ENCODE results near the gene TNFRSF13B.

DNA sequence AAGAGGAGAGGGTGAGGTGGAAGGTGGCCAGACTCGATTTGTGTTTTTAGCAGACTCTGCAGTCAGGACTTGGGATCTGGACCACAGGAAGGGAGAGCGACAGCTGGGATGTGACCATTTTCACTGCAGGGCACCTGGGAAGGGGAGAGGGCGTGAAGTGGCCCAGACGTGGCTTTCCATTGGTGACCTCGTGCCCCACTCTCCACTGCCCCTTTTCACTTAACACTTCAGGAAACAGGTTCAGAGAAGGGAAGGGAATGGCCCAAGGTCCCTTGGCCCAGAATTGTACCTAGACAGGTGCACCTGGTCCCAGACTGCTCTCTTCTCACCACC lies 47.5 kb upstream of the TNFRSF13B start:
- TF ChIP-seq, protein P1, sequence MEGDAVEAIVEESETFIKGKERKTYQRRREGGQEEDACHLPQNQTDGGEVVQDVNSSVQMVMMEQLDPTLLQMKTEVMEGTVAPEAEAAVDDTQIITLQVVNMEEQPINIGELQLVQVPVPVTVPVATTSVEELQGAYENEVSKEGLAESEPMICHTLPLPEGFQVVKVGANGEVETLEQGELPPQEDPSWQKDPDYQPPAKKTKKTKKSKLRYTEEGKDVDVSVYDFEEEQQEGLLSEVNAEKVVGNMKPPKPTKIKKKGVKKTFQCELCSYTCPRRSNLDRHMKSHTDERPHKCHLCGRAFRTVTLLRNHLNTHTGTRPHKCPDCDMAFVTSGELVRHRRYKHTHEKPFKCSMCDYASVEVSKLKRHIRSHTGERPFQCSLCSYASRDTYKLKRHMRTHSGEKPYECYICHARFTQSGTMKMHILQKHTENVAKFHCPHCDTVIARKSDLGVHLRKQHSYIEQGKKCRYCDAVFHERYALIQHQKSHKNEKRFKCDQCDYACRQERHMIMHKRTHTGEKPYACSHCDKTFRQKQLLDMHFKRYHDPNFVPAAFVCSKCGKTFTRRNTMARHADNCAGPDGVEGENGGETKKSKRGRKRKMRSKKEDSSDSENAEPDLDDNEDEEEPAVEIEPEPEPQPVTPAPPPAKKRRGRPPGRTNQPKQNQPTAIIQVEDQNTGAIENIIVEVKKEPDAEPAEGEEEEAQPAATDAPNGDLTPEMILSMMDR (IDR thresholded peaks at IDR 0.05 in 2 of 3, conservative IDR thresholded peaks at IDR 0.05 in 1 of 3; ENCODE audit: borderline replicate concordance in 1 of 3, insufficient read depth in 1 of 3, low read depth in 2 of 3, low read length in 2 of 3): 0 out of 6 replicates have a peak, but pooled peaks of 1 of the 3 experiments have one; percentile 20
- TF ChIP-seq EZH2phosphoT487 (IDR thresholded peaks at IDR 0.05; ENCODE audit: borderline replicate concordance) (no peak), SP1 (IDR thresholded peaks at IDR 0.05; ENCODE audit: low read depth) (no peak)
